Stomach (tissue), 9 donors: ENCODE data around the gene L3MBTL3. TPM values are rescaled to one million over a fixed set of nuclear protein-coding genes. Genes with fewer than 3 reads are reported as not detected.

Source experiments
- DNase-seq, 2 donors: peaks; one replicate each; pipeline versions ENCODE4 v3.0.0 to v3.0.0-alpha.2; 2013 to 2019
- H3K27ac ChIP-seq, 5 donors: fragments of 200-600 bp in 4 of 5; sonication (generic) in 4 of 5; one replicate each; pipeline ENCODE4 v1.5.1; 2013 to 2019; ENCODE audit warnings: mild to moderate bottlenecking in 1 of 5, moderate library complexity in 1 of 5
- H3K27me3 ChIP-seq, 3 donors: fragments of 200-600 bp; sonication (generic); one replicate each; pipeline ENCODE4 v1.5.1; 2017 to 2019; ENCODE audit warnings: mixed run types in 1 of 3
- H3K36me3 ChIP-seq, 4 donors: fragments of 200-600 bp; sonication (generic); 1 replicate in 3 of 4; 2 replicates in 1 of 4; pipeline ENCODE4 v1.5.1; 2016 to 2019
- H3K4me1 ChIP-seq, 4 donors: fragments of 200-600 bp; sonication (generic); one replicate each; pipeline ENCODE4 v1.5.1; 2016 to 2019
- H3K4me3 ChIP-seq, 4 donors: fragments of 200-600 bp; sonication (generic) in 3 of 4; one replicate each; pipeline ENCODE4 v1.5.1; 2016 to 2019; ENCODE audit warnings: mild to moderate bottlenecking in 1 of 4
- H3K9me3 ChIP-seq, 4 donors: fragments of 200-600 bp; sonication (generic); one replicate each; pipeline ENCODE4 v1.5.1; 2016 to 2019
- CTCF ChIP-seq, 7 experiments: fragments of 450-650 bp in 4 of 7; fragments of 200-600 bp in 3 of 7; sonication (generic) in 3 of 7; IDR thresholded peaks; one replicate each; pipeline ENCODE4 v1.5.1; 2016 to 2019; ENCODE audit warnings: antibody characterized with exemption in 7 of 7, control low read depth in 2 of 7, mild to moderate bottlenecking in 1 of 7
- EP300 ChIP-seq: sonication (generic); formaldehyde crosslinking; IDR thresholded peaks from one replicate; pipeline ENCODE4 v1.6.1; 2017; ENCODE audit warnings: antibody characterized with exemption
- POLR2A ChIP-seq, 4 donors: fragments of 450-650 bp; IDR thresholded peaks; one replicate each; pipeline ENCODE4 v1.6.1; 2016; ENCODE audit warnings: antibody characterized with exemption in 4 of 4, control low read depth in 2 of 4, mild to moderate bottlenecking in 1 of 4, moderate library complexity in 1 of 4
- POLR2AphosphoS5 ChIP-seq, 3 donors: sonication (generic); formaldehyde crosslinking; IDR thresholded peaks; one replicate each; pipeline ENCODE4 v1.6.1; 2016; ENCODE audit warnings: antibody characterized with exemption in 3 of 3
- WGBS, 5 donors: extraction: QIAGEN DNeasy Blood & Tissue Kit in 3 of 5; methylation state at CpG; one replicate each; pipeline versions ENCODE4 v1.1.5 to v1.1.7; 2013 to 2018; 5-methylcytosine and 5-hydroxymethylcytosine counted together
- intact Hi-C: fragments of 100-400 bp; cut with DNase I; formaldehyde crosslinking; loops from one replicate; pipeline ENCODE4 v1.15.1; 2023; ENCODE audit warnings: low total_unique reads
- polyA plus RNA-seq, 3 donors: library from polyadenylated mRNA; stranded (reverse); fragments of 200-250 nt; gene quantifications; one replicate each; pipeline ENCODE4 v1.2.3, GENCODE V29; 2013
- total RNA-seq, 5 donors: library from RNA; depleted of rRNA; stranded (reverse); fragments of >200 nt; gene quantifications; one replicate each; pipeline versions ENCODE4 v1.1.0 to v1.2.3, GENCODE V29; 2014 to 2016
- donor health status: healthy with polysubstance abuse.
- donor health status: Bipolar disorder and iron deficiency.
- donor health status: healthy.

Gene L3MBTL3
- total and polyA plus RNA-seq, 8 donors, result 1.8 to 51.9 (median 3.1) TPM; not detected in 1

- WGBS, 5 donors, result 86 to 96% (median 93%) methylated on average over 2 of the region's 2 CpGs
- Histone ChIP-seq H3K36me3 (peaks cover 0 to 4% (median 0%) of the 10 kb centered on the region in 4 donors), H3K4me3 (no peak overlapping the region), H3K9me3 (no peaks in the 10 kb centered on the region), H3K27me3 (no peaks in the 10 kb centered on the region), H3K27ac (no peak overlapping the region), H3K4me1 (no peaks in the 10 kb centered on the region)
- TF ChIP-seq POLR2A (IDR thresholded peaks at IDR 0.05), result no peak
- TF ChIP-seq POLR2AphosphoS5 (IDR thresholded peaks at IDR 0.05), result no peak
- no peak for TF ChIP-seq EP300
- TF ChIP-seq CTCF (IDR thresholded peaks at IDR 0.05), result no peak
- DNase-seq, result no peak
- intact Hi-C loops, result loop anchor here (10.0 kb wide), 1 partner anchor 132 kb away; no protein-coding TSS in a partner anchor
Measured at GRCh38 chr6:130026859-130027258, 8.5 kb downstream of the L3MBTL3 start.

GRCh38 chr6:130027948-130028347 lies 9.6 kb downstream of the L3MBTL3 start:
- TF ChIP-seq POLR2A (IDR thresholded peaks at IDR 0.05) (no peak), CTCF (IDR thresholded peaks at IDR 0.05) (no peak), EP300 (no peak), POLR2AphosphoS5 (IDR thresholded peaks at IDR 0.05) (no peak)
- H3K27ac ChIP-seq, result no peak overlapping the region
- no peak overlapping the region for H3K4me3 ChIP-seq
- intact Hi-C loops, result loop anchor here (10.0 kb wide), 1 partner anchor 133 kb away; no protein-coding TSS in a partner anchor
- H3K4me1 ChIP-seq, result no peaks in the 10 kb centered on the region
- H3K9me3 ChIP-seq, result no peaks in the 10 kb centered on the region
- peaks cover 0 to 4% (median 0%) of the 10 kb centered on the region in 4 donors for H3K36me3 ChIP-seq
- 73 to 89% (median 75%) methylated on average over 1 of the region's 1 CpG for WGBS, 5 donors
- DNase-seq, result no peak
- no peaks in the 10 kb centered on the region for H3K27me3 ChIP-seq

- no peak overlapping the region for H3K27ac ChIP-seq
- H3K36me3 ChIP-seq, result peaks cover 0 to 4% (median 0%) of the 10 kb centered on the region in 4 donors
- intact Hi-C loops, result loop anchor here (10.0 kb wide), 1 partner anchor 134 kb away; no protein-coding TSS in a partner anchor
- WGBS, 5 donors, result 81 to 90% (median 84%) methylated on average over 6 of the region's 6 CpGs
- no peaks in the 10 kb centered on the region for H3K9me3 ChIP-seq
- TF ChIP-seq POLR2A (IDR thresholded peaks at IDR 0.05) (no peak), POLR2AphosphoS5 (IDR thresholded peaks at IDR 0.05) (no peak), EP300 (no peak), CTCF (IDR thresholded peaks at IDR 0.05) (no peak)
- peaks cover 0 to under 1% (median 0%) of the 10 kb centered on the region in 4 donors for H3K4me1 ChIP-seq
- no peaks in the 10 kb centered on the region for H3K27me3 ChIP-seq
- DNase-seq, result no peak
- no peak overlapping the region for H3K4me3 ChIP-seq
Measured at GRCh38 chr6:130029163-130029562, 10.8 kb downstream of the L3MBTL3 start.

GRCh38 chr6:130032758-130033340 lies 14.5 kb downstream of the L3MBTL3 start:
- no peak for DNase-seq
- Histone ChIP-seq H3K27me3 (no peaks in the 10 kb centered on the region), H3K36me3 (no peaks in the 10 kb centered on the region), H3K4me3 (no peak overlapping the region), H3K4me1 (peaks cover 0 to 8% (median 3%) of the 10 kb centered on the region in 4 donors), H3K27ac (no peak overlapping the region), H3K9me3 (no peaks in the 10 kb centered on the region)
- intact Hi-C loops, result no loop called here
- TF ChIP-seq POLR2A (IDR thresholded peaks at IDR 0.05), result no peak
- TF ChIP-seq POLR2AphosphoS5 (IDR thresholded peaks at IDR 0.05), result no peak
- no peak for TF ChIP-seq EP300
- no peak for TF ChIP-seq CTCF (IDR thresholded peaks at IDR 0.05)
- WGBS, 5 donors, result 90 to 95% (median 92%) methylated on average over 9 of the region's 9 CpGs
